Activated T-cell treated with anti-CD3 and anti-CD28 coated beads, Interleukin-2, amount 50 U/mL, for 48 hours (primary cell): ENCODE data around the gene BTG2.

ENCODE experiments used
- DNase-seq, 2 experiments: peaks; one replicate each; pipeline ENCODE4 v3.0.0-alpha.2; 2020

Gene BTG2

DNA sequence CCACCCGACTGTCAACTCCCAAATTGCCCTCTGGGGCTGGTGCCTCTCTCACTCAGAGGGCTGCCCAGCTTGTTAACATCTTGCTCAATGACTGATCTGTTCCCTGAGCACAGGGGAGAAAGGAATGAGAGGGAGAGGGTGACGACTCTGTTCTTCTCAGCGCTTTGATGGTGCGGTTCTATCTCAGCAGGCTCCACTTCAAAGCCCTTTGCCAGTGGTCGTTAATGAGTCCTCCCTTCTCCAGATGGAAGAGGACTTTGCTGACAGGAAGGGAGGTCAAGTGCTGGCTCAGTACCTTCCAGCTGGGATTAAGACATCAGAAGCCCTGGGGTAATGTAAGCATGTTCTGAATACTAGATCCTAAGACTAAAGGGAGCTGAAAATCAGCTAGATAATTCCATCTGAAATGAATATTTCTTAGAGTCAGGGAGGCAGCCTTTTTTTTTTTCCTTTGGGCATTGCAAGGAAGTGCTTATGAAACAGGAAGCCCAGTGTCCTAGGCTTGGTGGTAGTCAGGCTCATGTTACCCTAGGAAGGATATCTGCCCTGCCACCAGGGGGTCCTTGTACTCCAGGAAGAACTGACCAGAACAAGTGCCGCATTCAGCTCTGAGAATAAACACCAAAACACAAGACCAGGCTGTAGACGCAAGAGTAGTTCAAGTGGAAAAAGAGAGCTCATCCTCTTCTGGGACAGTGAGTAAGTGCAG, 40.9 kb downstream of the BTG2 start:
- no peak for DNase-seq

- no peak for DNase-seq
These were observed 41.4 kb downstream of the BTG2 start for GRCh38 chr1:203346769-203347102.

- no peak for DNase-seq
These were observed 43.8 kb downstream of the BTG2 start for GRCh38 chr1:203349166-203349565.

- DNase-seq, result no peak
These were observed 44.6 kb downstream of the BTG2 start for GRCh38 chr1:203349773-203350524.

- no peak for DNase-seq
These were observed 45.8 kb downstream of the BTG2 start, which contains the start of gene FMOD for GRCh38 chr1:203351037-203351625. FMOD (minus strand) TSS chr1:203351122; CDS start chr1:203348270, 2,852 bp downstream.

DNA sequence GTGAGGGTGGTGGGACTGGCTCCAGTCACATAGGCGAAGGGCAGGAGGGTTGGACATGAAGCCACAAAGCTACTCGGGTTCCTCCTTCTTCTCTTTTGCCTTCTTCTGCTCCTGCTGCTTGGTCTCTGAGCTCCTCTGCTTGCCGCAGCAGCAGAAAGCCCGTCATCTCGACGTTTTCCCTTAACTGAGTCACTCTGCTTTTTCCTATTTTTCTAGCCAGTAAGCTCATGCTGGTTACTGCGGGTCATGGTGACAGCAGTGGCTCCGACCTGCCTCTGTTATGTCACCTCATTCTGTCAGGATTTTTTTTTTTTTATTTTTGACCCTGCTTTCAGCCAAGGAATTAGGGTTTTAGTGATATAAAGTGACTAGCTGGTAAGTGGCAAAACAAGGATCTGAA, 48.2 kb downstream of the BTG2 start:
- DNase-seq, result no peak

GRCh38 chr1:203354246-203354645, 48.9 kb downstream of the BTG2 start:
- DNase-seq, result no peak

DNA sequence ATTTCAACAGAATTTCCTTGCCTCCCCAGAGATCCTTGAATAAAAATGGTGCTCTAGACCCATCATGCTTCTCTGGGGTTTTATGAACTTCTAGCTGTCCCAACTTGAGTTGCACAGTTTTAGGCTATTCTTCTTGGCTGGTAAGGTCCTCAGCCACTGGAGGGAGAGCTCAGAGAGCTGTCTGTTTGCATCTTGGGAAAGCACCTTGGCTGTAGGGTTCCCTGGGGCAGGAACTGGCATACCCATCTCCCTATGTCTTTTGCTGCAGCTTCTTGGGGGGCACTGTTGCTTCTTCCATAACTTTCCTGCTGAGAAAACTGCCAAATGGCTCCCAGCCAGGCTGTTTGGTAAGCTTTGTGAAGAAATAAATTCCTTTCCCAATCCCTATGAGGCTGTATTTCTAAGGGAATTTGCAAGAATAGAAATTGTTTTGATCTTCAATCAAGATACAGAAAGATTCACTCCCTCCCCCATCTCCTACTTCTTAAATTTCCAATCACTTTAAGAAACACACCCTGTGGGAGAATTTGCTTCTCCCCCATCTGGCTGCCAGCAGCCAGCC, 53.8 kb downstream of the BTG2 start:
- no peak for DNase-seq
